NCI-H524 (cell line): ENCODE data around the gene GCC1.
"Not testable (repeated sequence)": the region's sequence is repeated elsewhere in the genome, so short reads cannot be mapped to it uniquely, and the experiment has no call there.

Experiments
- DNase-seq, 2 experiments: peaks; one replicate each; lab custom pipeline; 2025; lab: John Stamatoyannopoulos, UW

Gene GCC1

GRCh38 chr7:127588697-127589482 lies 3.5 kb upstream of the GCC1 start:
- peak; percentile 45 to 71 for DNase-seq

- peak; percentile 58 to 76 for DNase-seq
These were observed 2.8 kb upstream of the GCC1 start, which contains the start of gene ARF5 for GRCh38 chr7:127588019-127588696. Gene ARF5, plus strand, starts transcription at chr7:127588411. Its CDS starts 88 bp downstream, at chr7:127588499.

- no peak for DNase-seq
These were observed 2.2 kb upstream of the GCC1 start for GRCh38 chr7:127587663-127588018.

- DNase-seq: no peak
These were observed 950 bp upstream of the GCC1 start for GRCh38 chr7:127586346-127586745.

GRCh38 chr7:127584648-127585043 lies 750 bp downstream of the GCC1 start:
- no peak for DNase-seq

- no peak for DNase-seq
These were observed 3.0 kb downstream of the GCC1 start for GRCh38 chr7:127582361-127582760.

- no peak for DNase-seq
These were observed 3.7 kb downstream of the GCC1 start for GRCh38 chr7:127581716-127582115.

- no peak for DNase-seq
These were observed 4.8 kb downstream of the GCC1 start for GRCh38 chr7:127580612-127581011.

- no peak for DNase-seq
These were observed 6.6 kb downstream of the GCC1 start for GRCh38 chr7:127578711-127579275.

- no peak for DNase-seq
These were observed 7.2 kb downstream of the GCC1 start for GRCh38 chr7:127578036-127578684.

- DNase-seq: no peak
These were observed 13.5 kb downstream of the GCC1 start for GRCh38 chr7:127571741-127572505.

- not testable (repeated sequence) for DNase-seq
These were observed 17.4 kb downstream of the GCC1 start for GRCh38 chr7:127568034-127568433.

GRCh38 chr7:127566242-127566641 lies 19.2 kb downstream of the GCC1 start:
- DNase-seq: no peak

- peak in 1 of 2 experiments; percentile 8 for DNase-seq
These were observed 27.6 kb downstream of the GCC1 start for GRCh38 chr7:127557803-127558202.

- DNase-seq: no peak
These were observed 29.0 kb downstream of the GCC1 start for GRCh38 chr7:127556404-127556803.

- no peak for DNase-seq
These were observed 33.5 kb downstream of the GCC1 start for GRCh38 chr7:127551941-127552340.

GRCh38 chr7:127550247-127550646 lies 35.1 kb downstream of the GCC1 start:
- no peak for DNase-seq

GRCh38 chr7:127546313-127546712 lies 39.1 kb downstream of the GCC1 start:
- no peak for DNase-seq

- DNase-seq: no peak
These were observed 43.8 kb downstream of the GCC1 start for GRCh38 chr7:127541548-127541947.

GRCh38 chr7:127540461-127540860 lies 44.9 kb downstream of the GCC1 start:
- not testable (repeated sequence) for DNase-seq

GRCh38 chr7:127539116-127539515 lies 46.3 kb downstream of the GCC1 start:
- DNase-seq: no peak

GRCh38 chr7:127536741-127537140 lies 48.7 kb downstream of the GCC1 start:
- peak in 1 of 2 experiments; percentile 21 for DNase-seq
